ENCODE data around the gene CYCS.

DNA sequence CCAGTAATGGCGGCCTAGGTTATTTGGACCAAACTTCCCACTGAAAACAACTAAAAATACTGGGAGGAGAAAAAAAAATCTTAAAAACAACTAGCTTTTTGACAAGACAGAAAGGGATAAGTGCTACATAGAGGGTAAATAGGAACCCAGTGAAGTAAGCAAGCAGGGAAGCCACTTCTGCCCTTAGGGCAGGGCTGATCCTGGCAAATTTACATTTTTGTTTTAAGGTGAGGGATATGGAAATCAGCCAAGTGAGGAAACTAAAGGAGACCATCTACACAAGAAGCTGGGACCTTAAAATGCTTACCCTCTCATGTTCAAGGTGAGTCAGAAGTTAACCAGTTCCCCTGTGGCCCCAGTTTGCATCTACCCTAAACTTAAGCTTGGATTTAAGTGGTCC is 46.5 kb upstream of the CYCS start:
- TF ChIP-seq, protein P1, sequence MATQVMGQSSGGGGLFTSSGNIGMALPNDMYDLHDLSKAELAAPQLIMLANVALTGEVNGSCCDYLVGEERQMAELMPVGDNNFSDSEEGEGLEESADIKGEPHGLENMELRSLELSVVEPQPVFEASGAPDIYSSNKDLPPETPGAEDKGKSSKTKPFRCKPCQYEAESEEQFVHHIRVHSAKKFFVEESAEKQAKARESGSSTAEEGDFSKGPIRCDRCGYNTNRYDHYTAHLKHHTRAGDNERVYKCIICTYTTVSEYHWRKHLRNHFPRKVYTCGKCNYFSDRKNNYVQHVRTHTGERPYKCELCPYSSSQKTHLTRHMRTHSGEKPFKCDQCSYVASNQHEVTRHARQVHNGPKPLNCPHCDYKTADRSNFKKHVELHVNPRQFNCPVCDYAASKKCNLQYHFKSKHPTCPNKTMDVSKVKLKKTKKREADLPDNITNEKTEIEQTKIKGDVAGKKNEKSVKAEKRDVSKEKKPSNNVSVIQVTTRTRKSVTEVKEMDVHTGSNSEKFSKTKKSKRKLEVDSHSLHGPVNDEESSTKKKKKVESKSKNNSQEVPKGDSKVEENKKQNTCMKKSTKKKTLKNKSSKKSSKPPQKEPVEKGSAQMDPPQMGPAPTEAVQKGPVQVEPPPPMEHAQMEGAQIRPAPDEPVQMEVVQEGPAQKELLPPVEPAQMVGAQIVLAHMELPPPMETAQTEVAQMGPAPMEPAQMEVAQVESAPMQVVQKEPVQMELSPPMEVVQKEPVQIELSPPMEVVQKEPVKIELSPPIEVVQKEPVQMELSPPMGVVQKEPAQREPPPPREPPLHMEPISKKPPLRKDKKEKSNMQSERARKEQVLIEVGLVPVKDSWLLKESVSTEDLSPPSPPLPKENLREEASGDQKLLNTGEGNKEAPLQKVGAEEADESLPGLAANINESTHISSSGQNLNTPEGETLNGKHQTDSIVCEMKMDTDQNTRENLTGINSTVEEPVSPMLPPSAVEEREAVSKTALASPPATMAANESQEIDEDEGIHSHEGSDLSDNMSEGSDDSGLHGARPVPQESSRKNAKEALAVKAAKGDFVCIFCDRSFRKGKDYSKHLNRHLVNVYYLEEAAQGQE (IDR thresholded peaks at IDR 0.05), result no peak
- TF ChIP-seq JUNB (IDR thresholded peaks at IDR 0.05) (no peak), POLR2A (IDR thresholded peaks at IDR 0.05; ENCODE audit: low read length) (no peak)

All from A549 (cell line).